ENCODE data around the gene EXOC5.

DNA sequence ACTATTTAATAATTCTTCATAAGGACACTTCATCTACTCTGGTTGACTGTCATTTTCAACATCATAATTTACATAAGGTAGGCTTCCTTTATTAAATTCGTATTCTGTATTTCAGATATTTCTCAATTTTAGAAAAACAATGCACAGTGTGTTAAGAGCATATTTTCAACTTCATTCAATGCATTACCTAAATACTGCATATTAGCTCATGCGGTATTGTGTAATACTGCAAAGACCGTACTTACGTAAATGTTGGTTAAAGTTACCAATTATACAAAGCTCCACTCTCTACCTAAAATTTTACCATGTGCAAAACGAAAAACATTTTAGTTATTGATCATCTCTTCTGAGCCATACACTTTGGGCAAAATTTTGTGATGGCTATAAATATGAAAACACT, 62.8 kb downstream of the EXOC5 start:
- TF ChIP-seq POLR2A (IDR thresholded peaks at IDR 0.05): no peak
- TF ChIP-seq, protein P1, sequence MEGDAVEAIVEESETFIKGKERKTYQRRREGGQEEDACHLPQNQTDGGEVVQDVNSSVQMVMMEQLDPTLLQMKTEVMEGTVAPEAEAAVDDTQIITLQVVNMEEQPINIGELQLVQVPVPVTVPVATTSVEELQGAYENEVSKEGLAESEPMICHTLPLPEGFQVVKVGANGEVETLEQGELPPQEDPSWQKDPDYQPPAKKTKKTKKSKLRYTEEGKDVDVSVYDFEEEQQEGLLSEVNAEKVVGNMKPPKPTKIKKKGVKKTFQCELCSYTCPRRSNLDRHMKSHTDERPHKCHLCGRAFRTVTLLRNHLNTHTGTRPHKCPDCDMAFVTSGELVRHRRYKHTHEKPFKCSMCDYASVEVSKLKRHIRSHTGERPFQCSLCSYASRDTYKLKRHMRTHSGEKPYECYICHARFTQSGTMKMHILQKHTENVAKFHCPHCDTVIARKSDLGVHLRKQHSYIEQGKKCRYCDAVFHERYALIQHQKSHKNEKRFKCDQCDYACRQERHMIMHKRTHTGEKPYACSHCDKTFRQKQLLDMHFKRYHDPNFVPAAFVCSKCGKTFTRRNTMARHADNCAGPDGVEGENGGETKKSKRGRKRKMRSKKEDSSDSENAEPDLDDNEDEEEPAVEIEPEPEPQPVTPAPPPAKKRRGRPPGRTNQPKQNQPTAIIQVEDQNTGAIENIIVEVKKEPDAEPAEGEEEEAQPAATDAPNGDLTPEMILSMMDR (IDR thresholded peaks at IDR 0.05): no peak

Data from uterus (tissue), 2 donors.